C4-2B (cell line): ENCODE results near the gene CEP89.

Experiments
- H3K27ac ChIP-seq: fragments of 450-650 bp; 2 replicates; pipeline ENCODE4 v1.5.1; 2017
- CTCF ChIP-seq: fragments of 450-650 bp; conservative IDR thresholded peaks from 2 replicates; pipeline ENCODE4 v1.5.1; 2017; ENCODE audit warnings: mild to moderate bottlenecking
- ZFX ChIP-seq: fragments of 450-650 bp; IDR thresholded peaks from 2 replicates; pipeline ENCODE4 v1.6.1; 2017

The CEP89 gene

GRCh38 chr19:32930567-32930966 is 41.2 kb downstream of the CEP89 start:
- no peak overlapping the region for H3K27ac ChIP-seq
- no peak for TF ChIP-seq ZFX
- no peak for TF ChIP-seq CTCF

GRCh38 chr19:32928806-32929205 is 43.0 kb downstream of the CEP89 start:
- no peak for TF ChIP-seq ZFX
- no peak for TF ChIP-seq CTCF
- no peak overlapping the region for H3K27ac ChIP-seq

GRCh38 chr19:32924200-32924599 is 47.6 kb downstream of the CEP89 start:
- TF ChIP-seq ZFX = no peak
- no peak for TF ChIP-seq CTCF
- H3K27ac ChIP-seq = no peak overlapping the region

- no peak overlapping the region for H3K27ac ChIP-seq
- no peak for TF ChIP-seq CTCF
- TF ChIP-seq ZFX = no peak
These were observed 50.1 kb downstream of the CEP89 start for GRCh38 chr19:32921624-32922023.

GRCh38 chr19:32919365-32919764 is 52.4 kb downstream of the CEP89 start:
- no peak overlapping the region for H3K27ac ChIP-seq
- TF ChIP-seq ZFX = no peak

- TF ChIP-seq ZFX (no peak), CTCF (no peak)
- no peak overlapping the region for H3K27ac ChIP-seq
These were observed 54.2 kb downstream of the CEP89 start for GRCh38 chr19:32917616-32917996.

- no peak overlapping the region for H3K27ac ChIP-seq
These were observed 54.7 kb downstream of the CEP89 start for GRCh38 chr19:32916969-32917615.

More at GRCh38 chr19:32916969-32917615, 54.7 kb downstream of the CEP89 start:
- TF ChIP-seq ZFX = no peak
- TF ChIP-seq CTCF = no peak
